SK-N-SH treated with all-trans-retinoic acid at 6 μM for 48 hours (cell line): ENCODE results near the gene ORC5.

Experiments used
- ISL1 ChIP-seq: fragments of 250-450 bp; sonication (Bioruptor Pico); IDR thresholded peaks from 2 replicates; pipeline ENCODE4 v2.1.2; 2022; ENCODE audit warnings: mild to moderate bottlenecking, moderate library complexity
- RARB ChIP-seq: fragments of 250-450 bp; sonication (Bioruptor Pico); IDR thresholded peaks from 2 replicates; pipeline ENCODE4 v1.8.0; 2021; ENCODE audit warnings: mild to moderate bottlenecking, moderate library complexity
- ZNF8 ChIP-seq: fragments of 450-650 bp; formaldehyde crosslinking; IDR thresholded peaks from 2 replicates; pipeline ENCODE4 v1.5.0; 2020; ENCODE audit warnings: mild to moderate bottlenecking, moderate library complexity
- TF ChIP-seq, protein P1 (sequence below): fragments of 250-450 bp; sonication (Bioruptor Pico); IDR thresholded peaks from 2 replicates; pipeline ENCODE4 v1.5.0; 2020; ENCODE audit warnings: mild to moderate bottlenecking, moderate library complexity
- TF ChIP-seq, protein P2 (sequence below): fragments of 250-450 bp; sonication (Bioruptor Pico); IDR thresholded peaks from 2 replicates; pipeline ENCODE4 v1.8.0; 2020; ENCODE audit warnings: mild to moderate bottlenecking, moderate library complexity, borderline replicate concordance

DNA sequence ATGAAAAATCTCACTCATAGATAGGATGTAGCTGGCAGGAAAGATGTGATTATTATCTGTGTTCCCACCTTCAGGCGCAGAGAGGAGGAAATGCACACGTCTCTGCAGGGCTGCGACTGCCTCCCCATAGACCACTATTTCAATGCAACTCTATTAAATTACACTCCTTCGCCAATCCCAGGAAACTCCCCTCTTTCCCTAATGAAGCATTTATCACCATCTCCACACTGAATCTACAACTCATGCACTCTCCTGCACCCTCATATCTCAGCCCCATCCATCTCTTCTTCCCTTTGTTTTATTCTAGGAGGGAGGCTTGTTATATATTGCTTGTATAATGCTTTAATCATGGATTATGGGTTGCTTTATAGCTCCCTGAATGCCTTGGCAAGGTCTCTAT lies 116.6 kb downstream of the ORC5 start:
- TF ChIP-seq, protein P1, sequence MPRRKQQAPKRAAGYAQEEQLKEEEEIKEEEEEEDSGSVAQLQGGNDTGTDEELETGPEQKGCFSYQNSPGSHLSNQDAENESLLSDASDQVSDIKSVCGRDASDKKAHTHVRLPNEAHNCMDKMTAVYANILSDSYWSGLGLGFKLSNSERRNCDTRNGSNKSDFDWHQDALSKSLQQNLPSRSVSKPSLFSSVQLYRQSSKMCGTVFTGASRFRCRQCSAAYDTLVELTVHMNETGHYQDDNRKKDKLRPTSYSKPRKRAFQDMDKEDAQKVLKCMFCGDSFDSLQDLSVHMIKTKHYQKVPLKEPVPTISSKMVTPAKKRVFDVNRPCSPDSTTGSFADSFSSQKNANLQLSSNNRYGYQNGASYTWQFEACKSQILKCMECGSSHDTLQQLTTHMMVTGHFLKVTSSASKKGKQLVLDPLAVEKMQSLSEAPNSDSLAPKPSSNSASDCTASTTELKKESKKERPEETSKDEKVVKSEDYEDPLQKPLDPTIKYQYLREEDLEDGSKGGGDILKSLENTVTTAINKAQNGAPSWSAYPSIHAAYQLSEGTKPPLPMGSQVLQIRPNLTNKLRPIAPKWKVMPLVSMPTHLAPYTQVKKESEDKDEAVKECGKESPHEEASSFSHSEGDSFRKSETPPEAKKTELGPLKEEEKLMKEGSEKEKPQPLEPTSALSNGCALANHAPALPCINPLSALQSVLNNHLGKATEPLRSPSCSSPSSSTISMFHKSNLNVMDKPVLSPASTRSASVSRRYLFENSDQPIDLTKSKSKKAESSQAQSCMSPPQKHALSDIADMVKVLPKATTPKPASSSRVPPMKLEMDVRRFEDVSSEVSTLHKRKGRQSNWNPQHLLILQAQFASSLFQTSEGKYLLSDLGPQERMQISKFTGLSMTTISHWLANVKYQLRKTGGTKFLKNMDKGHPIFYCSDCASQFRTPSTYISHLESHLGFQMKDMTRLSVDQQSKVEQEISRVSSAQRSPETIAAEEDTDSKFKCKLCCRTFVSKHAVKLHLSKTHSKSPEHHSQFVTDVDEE, result no peak
- TF ChIP-seq, protein P2, sequence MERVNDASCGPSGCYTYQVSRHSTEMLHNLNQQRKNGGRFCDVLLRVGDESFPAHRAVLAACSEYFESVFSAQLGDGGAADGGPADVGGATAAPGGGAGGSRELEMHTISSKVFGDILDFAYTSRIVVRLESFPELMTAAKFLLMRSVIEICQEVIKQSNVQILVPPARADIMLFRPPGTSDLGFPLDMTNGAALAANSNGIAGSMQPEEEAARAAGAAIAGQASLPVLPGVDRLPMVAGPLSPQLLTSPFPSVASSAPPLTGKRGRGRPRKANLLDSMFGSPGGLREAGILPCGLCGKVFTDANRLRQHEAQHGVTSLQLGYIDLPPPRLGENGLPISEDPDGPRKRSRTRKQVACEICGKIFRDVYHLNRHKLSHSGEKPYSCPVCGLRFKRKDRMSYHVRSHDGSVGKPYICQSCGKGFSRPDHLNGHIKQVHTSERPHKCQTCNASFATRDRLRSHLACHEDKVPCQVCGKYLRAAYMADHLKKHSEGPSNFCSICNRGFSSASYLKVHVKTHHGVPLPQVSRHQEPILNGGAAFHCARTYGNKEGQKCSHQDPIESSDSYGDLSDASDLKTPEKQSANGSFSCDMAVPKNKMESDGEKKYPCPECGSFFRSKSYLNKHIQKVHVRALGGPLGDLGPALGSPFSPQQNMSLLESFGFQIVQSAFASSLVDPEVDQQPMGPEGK (CRISPR knock-in tag), result no peak
- TF ChIP-seq RARB (no peak), ISL1 (CRISPR knock-in tag) (no peak), ZNF8 (CRISPR knock-in tag) (no peak)
